Neural progenitor cell (in vitro differentiated cells): ENCODE data around the gene L1TD1. TPM values are rescaled to one million over a fixed set of nuclear protein-coding genes. Genes with fewer than 3 reads are reported as not detected.

ENCODE experiments used
- DNase-seq: peaks from one replicate; pipeline ENCODE4 v3.0.0-alpha.2; 2016; ENCODE audit warnings: low spot score
- H2AFZ ChIP-seq: fragments of 200-600 bp; sonication (generic); replicated peaks from 2 replicates; pipeline ENCODE4 v1.6.1; 2016; ENCODE audit warnings: antibody characterized with exemption
- H3F3A ChIP-seq: fragments of 200-600 bp; sonication (generic); 2 replicates; pipeline ENCODE4 v1.6.1; 2016; ENCODE audit warnings: antibody characterized with exemption, low read depth
- H3K27ac ChIP-seq: fragments of 200-600 bp; sonication (generic); 2 replicates; pipeline ENCODE4 v1.5.1; 2016; ENCODE audit warnings: mild to moderate bottlenecking
- H3K27me3 ChIP-seq: fragments of 200-600 bp; sonication (generic); 2 replicates; pipeline ENCODE4 v1.6.1; 2016; ENCODE audit warnings: mild to moderate bottlenecking, moderate library complexity
- H3K36me3 ChIP-seq: fragments of 200-600 bp; sonication (generic); 2 replicates; pipeline ENCODE4 v1.5.1; 2016
- H3K4me1 ChIP-seq: fragments of 200-600 bp; sonication (generic); 2 replicates; pipeline ENCODE4 v1.6.1; 2016; ENCODE audit warnings: mixed run types
- H3K4me2 ChIP-seq: fragments of 200-600 bp; sonication (generic); 2 replicates; pipeline ENCODE4 v1.6.1; 2016
- H3K4me3 ChIP-seq: fragments of 200-600 bp; sonication (generic); 2 replicates; pipeline ENCODE4 v1.5.1; 2016
- H3K79me2 ChIP-seq: fragments of 200-600 bp; sonication (generic); 2 replicates; pipeline ENCODE4 v1.6.1; 2016; ENCODE audit warnings: low read depth
- H3K9ac ChIP-seq: fragments of 200-600 bp; sonication (generic); 2 replicates; pipeline ENCODE4 v1.6.1; 2016
- H3K9me3 ChIP-seq: fragments of 200-600 bp; sonication (generic); 2 replicates; pipeline ENCODE4 v1.5.1; 2016; ENCODE audit warnings: low read depth
- H4K20me1 ChIP-seq: fragments of 200-600 bp; sonication (generic); 2 replicates; pipeline ENCODE4 v1.6.1; 2016; ENCODE audit warnings: low read depth
- H3K27ac Mint-ChIP-seq: 3 replicates; pipeline ENCODE4 v1.8.0; 2021; ENCODE audit warnings: mixed read lengths
- H3K27me3 Mint-ChIP-seq: 2 replicates; pipeline ENCODE4 v1.8.0; 2022; ENCODE audit warnings: low read depth, mild to moderate bottlenecking, inconsistent platforms, moderate library complexity, mixed read lengths; ENCODE audit not compliant: insufficient read depth
- H3K36me3 Mint-ChIP-seq: 3 replicates; pipeline ENCODE4 v1.8.0; 2021; ENCODE audit warnings: mixed read lengths
- H3K4me1 Mint-ChIP-seq: 3 replicates; pipeline ENCODE4 v1.8.0; 2021; ENCODE audit warnings: mixed read lengths
- H3K4me3 Mint-ChIP-seq: 3 replicates; pipeline ENCODE4 v1.8.0; 2021; ENCODE audit warnings: mild to moderate bottlenecking, moderate library complexity, mixed read lengths
- H3K9me3 Mint-ChIP-seq: 3 replicates; pipeline ENCODE4 v1.8.0; 2020; ENCODE audit warnings: mixed read lengths
- EZH2 ChIP-seq: fragments of 200-600 bp; sonication (generic); IDR thresholded peaks from 2 replicates; pipeline ENCODE4 v1.6.1; 2017; ENCODE audit warnings: antibody characterized with exemption, mild to moderate bottlenecking, moderate library complexity
- EZH2phosphoT487 ChIP-seq: fragments of 200-600 bp; sonication (generic); IDR thresholded peaks from 2 replicates; pipeline ENCODE4 v1.6.1; 2017; ENCODE audit warnings: antibody characterized with exemption
- total RNA-seq: library from RNA; depleted of rRNA; stranded (reverse); fragments of >200 nt; gene quantifications from 2 replicates; pipeline ENCODE4 v1.2.3, GENCODE V29; 2015; ENCODE audit warnings: low replicate concordance
- TF ChIP-seq, protein P1 (sequence below): fragments of 200-600 bp; sonication (generic); IDR thresholded peaks from 2 replicates; pipeline ENCODE4 v1.5.1; 2017; ENCODE audit warnings: antibody characterized with exemption, mild to moderate bottlenecking

L1TD1 gene
- total RNA-seq, 1 donor from 2014 or later = 15.4 TPM

DNA sequence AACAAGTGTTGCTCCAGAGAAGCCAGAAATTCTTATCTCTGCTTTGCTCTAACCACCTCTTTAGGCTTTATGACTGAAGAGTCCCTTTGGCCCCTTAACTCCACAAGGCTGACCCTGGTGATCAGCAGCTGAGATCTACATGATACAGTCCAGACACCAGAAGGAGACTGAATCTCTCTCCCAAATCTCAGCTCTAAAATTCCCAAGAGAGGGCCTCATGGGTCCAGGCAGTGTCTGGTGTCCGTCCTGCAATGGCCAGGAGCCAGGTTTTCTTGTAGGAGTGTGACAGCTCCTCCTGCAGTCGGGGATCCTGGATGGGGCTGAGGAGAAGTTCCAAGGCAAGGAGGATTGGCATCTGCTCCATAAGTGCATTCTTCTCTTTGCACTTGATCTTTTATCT, 35.3 kb downstream of the L1TD1 start:
- Histone ChIP-seq H3K9me3 (no peaks in the 10 kb centered on the region), H3K9ac (no peak overlapping the region), H3K4me2 (no peak overlapping the region), H3K79me2 (no peaks in the 10 kb centered on the region), H3K27ac (no peak overlapping the region), H4K20me1 (no peaks in the 10 kb centered on the region), H3K36me3 (no peaks in the 10 kb centered on the region), H3K4me3 (no peak overlapping the region), H3F3A (no peaks in the 10 kb centered on the region), H2AFZ (no peak overlapping the region), H3K4me1 (no peaks in the 10 kb centered on the region), H3K27me3 (no peaks in the 10 kb centered on the region)
- no peaks in the 10 kb centered on the region for H3K36me3 Mint-ChIP-seq
- peaks cover 19% of the 10 kb centered on the region for H3K4me1 Mint-ChIP-seq
- TF ChIP-seq EZH2phosphoT487 (no peak), EZH2 (no peak)
- TF ChIP-seq, protein P1, sequence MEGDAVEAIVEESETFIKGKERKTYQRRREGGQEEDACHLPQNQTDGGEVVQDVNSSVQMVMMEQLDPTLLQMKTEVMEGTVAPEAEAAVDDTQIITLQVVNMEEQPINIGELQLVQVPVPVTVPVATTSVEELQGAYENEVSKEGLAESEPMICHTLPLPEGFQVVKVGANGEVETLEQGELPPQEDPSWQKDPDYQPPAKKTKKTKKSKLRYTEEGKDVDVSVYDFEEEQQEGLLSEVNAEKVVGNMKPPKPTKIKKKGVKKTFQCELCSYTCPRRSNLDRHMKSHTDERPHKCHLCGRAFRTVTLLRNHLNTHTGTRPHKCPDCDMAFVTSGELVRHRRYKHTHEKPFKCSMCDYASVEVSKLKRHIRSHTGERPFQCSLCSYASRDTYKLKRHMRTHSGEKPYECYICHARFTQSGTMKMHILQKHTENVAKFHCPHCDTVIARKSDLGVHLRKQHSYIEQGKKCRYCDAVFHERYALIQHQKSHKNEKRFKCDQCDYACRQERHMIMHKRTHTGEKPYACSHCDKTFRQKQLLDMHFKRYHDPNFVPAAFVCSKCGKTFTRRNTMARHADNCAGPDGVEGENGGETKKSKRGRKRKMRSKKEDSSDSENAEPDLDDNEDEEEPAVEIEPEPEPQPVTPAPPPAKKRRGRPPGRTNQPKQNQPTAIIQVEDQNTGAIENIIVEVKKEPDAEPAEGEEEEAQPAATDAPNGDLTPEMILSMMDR = no peak
- H3K4me3 Mint-ChIP-seq = no peak overlapping the region
- DNase-seq = no peak
- H3K9me3 Mint-ChIP-seq = no peaks in the 10 kb centered on the region
- peak overlapping the region; percentile 14 for H3K27ac Mint-ChIP-seq
- H3K27me3 Mint-ChIP-seq = peaks cover 2% of the 10 kb centered on the region

DNA sequence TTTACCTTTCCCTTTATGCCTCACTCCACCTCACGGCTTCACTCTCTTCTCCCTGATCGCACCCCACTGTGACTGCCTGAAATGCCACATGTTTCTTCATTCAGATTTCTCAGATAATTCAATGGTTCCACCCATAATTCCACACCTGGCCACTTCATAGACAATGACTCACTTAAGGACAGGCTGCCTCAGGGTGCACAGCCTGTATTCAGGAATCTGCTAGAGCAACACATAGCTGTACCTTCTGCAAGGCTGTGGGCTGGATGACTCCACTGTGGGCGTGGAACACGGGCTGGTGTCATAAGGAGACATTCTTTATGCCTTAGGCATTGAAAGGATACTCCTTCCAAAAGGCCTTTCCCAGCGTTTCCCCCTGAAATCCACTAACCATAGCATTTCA, 36.1 kb downstream of the L1TD1 start:
- Mint-ChIP-seq H3K27me3 (peaks cover 2% of the 10 kb centered on the region), H3K4me1 (peaks cover 21% of the 10 kb centered on the region), H3K9me3 (no peaks in the 10 kb centered on the region), H3K36me3 (no peaks in the 10 kb centered on the region), H3K4me3 (no peak overlapping the region), H3K27ac (no peak overlapping the region)
- H3K27ac ChIP-seq = no peak overlapping the region
- H3K9me3 ChIP-seq = no peaks in the 10 kb centered on the region
- H3K4me3 ChIP-seq = no peak overlapping the region
- no peak for DNase-seq
- no peaks in the 10 kb centered on the region for H3K36me3 ChIP-seq
- H3K79me2 ChIP-seq = no peaks in the 10 kb centered on the region
- H3K27me3 ChIP-seq = no peaks in the 10 kb centered on the region
- H4K20me1 ChIP-seq = no peaks in the 10 kb centered on the region
- no peaks in the 10 kb centered on the region for H3K4me1 ChIP-seq
- no peak overlapping the region for H2AFZ ChIP-seq
- TF ChIP-seq, protein P1 = no peak
- TF ChIP-seq EZH2 (no peak), EZH2phosphoT487 (no peak)
- H3F3A ChIP-seq = no peaks in the 10 kb centered on the region
- no peak overlapping the region for H3K4me2 ChIP-seq
- H3K9ac ChIP-seq = no peak overlapping the region

DNA sequence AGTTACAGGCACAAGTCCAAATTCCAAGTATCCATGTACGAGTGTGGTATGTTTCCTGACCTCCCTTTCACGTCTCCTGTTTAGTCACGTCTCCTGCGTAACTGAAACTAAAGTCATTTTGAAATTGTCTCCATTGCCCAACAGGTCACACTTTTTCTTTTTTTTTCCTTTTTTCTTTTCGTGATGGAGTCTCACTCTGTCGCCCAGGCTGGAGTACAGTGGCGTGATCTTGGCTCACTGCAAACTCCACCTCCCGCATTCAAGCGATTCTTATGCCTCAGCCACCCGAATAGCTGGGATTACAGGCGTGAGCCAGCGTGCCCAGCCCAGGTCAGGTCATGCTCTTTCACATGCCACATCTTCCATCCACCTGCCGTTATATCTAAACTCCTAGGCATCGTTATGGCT, 38.2 kb downstream of the L1TD1 start:
- Histone ChIP-seq H4K20me1 (no peaks in the 10 kb centered on the region), H2AFZ (no peak overlapping the region), H3K4me2 (no peak overlapping the region), H3K27me3 (no peaks in the 10 kb centered on the region), H3K9me3 (no peaks in the 10 kb centered on the region), H3K9ac (no peak overlapping the region), H3K4me3 (no peak overlapping the region), H3K79me2 (no peaks in the 10 kb centered on the region), H3F3A (no peaks in the 10 kb centered on the region), H3K36me3 (no peaks in the 10 kb centered on the region), H3K4me1 (peaks cover 3% of the 10 kb centered on the region), H3K27ac (no peak overlapping the region)
- Mint-ChIP-seq H3K27ac (no peak overlapping the region), H3K4me3 (no peak overlapping the region), H3K36me3 (no peaks in the 10 kb centered on the region), H3K9me3 (no peaks in the 10 kb centered on the region), H3K4me1 (peaks cover 35% of the 10 kb centered on the region), H3K27me3 (peaks cover 2% of the 10 kb centered on the region)
- TF ChIP-seq EZH2 (no peak), EZH2phosphoT487 (no peak)
- TF ChIP-seq, protein P1 = no peak
- DNase-seq = no peak
